Ovary (tissue), 3 donors: ENCODE measurements around the gene VWA3B.

ENCODE experiments used
- CTCF ChIP-seq, 3 donors: fragments of 450-650 bp in 2 of 3; fragments of 200-600 bp in 1 of 3; IDR thresholded peaks; one replicate each; pipeline versions ENCODE4 v1.5.1 to v1.8.0; 2016 to 2022; ENCODE audit warnings: antibody characterized with exemption in 3 of 3, mild to moderate bottlenecking in 1 of 3
- EP300 ChIP-seq: sonication (generic); formaldehyde crosslinking; IDR thresholded peaks from one replicate; pipeline ENCODE4 v1.6.1; 2017; ENCODE audit warnings: antibody characterized with exemption
- POLR2A ChIP-seq: fragments of 450-650 bp; IDR thresholded peaks from one replicate; pipeline ENCODE4 v1.6.1; 2017; ENCODE audit warnings: antibody characterized with exemption, mild to moderate bottlenecking, moderate library complexity
- donor health status: DM: no; HTN: no; CAD: no.

GRCh38 chr2:98313492-98314250 is 226.7 kb downstream of the VWA3B start:
- TF ChIP-seq POLR2A: no peak
- TF ChIP-seq CTCF (IDR thresholded peaks at IDR 0.05): no peak
- no peak for TF ChIP-seq EP300
